Tibial nerve (tissue), 4 donors: ENCODE measurements around the gene ZBTB17. TPM values are rescaled to one million over a fixed set of nuclear protein-coding genes. Genes with fewer than 3 reads are reported as not detected.
"Not testable (repeated sequence)": the region's sequence is repeated elsewhere in the genome, so short reads cannot be mapped to it uniquely, and the experiment has no call there.

Experiments used
- DNase-seq, 2 donors: peaks; one replicate each; pipeline ENCODE4 v3.0.0-alpha.2; 2019; ENCODE audit warnings: low spot score in 2 of 2
- H3K27ac ChIP-seq, 4 donors: fragments of 200-600 bp; sonication (generic) in 3 of 4; one replicate each; pipeline ENCODE4 v1.5.1; 2017 to 2019; ENCODE audit warnings: mild to moderate bottlenecking in 1 of 4
- H3K27me3 ChIP-seq, 2 donors: fragments of 200-600 bp; sonication (generic) in 1 of 2; one replicate each; pipeline versions ENCODE4 v1.5.1 to v1.6.0; 2017 to 2019
- H3K36me3 ChIP-seq, 3 donors: fragments of 200-600 bp; sonication (generic); one replicate each; pipeline ENCODE4 v1.5.1; 2018 to 2019
- H3K4me1 ChIP-seq, 4 donors: fragments of 200-600 bp; sonication (generic) in 3 of 4; one replicate each; pipeline ENCODE4 v1.5.1; 2017 to 2019
- H3K4me3 ChIP-seq, 4 donors: fragments of 200-600 bp; sonication (generic) in 3 of 4; one replicate each; pipeline ENCODE4 v1.5.1; 2017 to 2019; ENCODE audit warnings: mild to moderate bottlenecking in 1 of 4, moderate library complexity in 1 of 4
- H3K9me3 ChIP-seq, 4 donors: fragments of 200-600 bp; sonication (generic) in 3 of 4; one replicate each; pipeline ENCODE4 v1.5.1; 2017 to 2019
- CTCF ChIP-seq, 5 experiments: fragments of 200-600 bp in 3 of 5; fragments of 450-650 bp in 2 of 5; sonication (generic) in 3 of 5; IDR thresholded peaks; one replicate each; pipeline ENCODE4 v1.5.1; 2016 to 2019; ENCODE audit warnings: antibody characterized with exemption in 5 of 5, mild to moderate bottlenecking in 3 of 5, moderate library complexity in 2 of 5
- EP300 ChIP-seq, 2 donors: sonication (generic); formaldehyde crosslinking; IDR thresholded peaks; one replicate each; pipeline ENCODE4 v1.6.1; 2017; ENCODE audit warnings: antibody characterized with exemption in 2 of 2, mild to moderate bottlenecking in 1 of 2
- POLR2A ChIP-seq, 2 donors: fragments of 450-650 bp; IDR thresholded peaks; one replicate each; pipeline ENCODE4 v1.6.1; 2017; ENCODE audit warnings: antibody characterized with exemption in 2 of 2, mild to moderate bottlenecking in 2 of 2, moderate library complexity in 2 of 2
- WGBS, 2 donors: methylation state at CpG; one replicate each; pipeline ENCODE4 v1.1.5; 2018; 5-methylcytosine and 5-hydroxymethylcytosine counted together
- total RNA-seq, 4 donors: library from RNA; depleted of rRNA; stranded (reverse); fragments of >200 nt; gene quantifications; one replicate each; pipeline ENCODE4 v1.1.0, GENCODE V29; 2016

Gene ZBTB17
- total RNA-seq = 10 to 100 TPM; 34.5 to 85.2 (median 52.4) TPM

- peak within 1 kb of the TSS; percentile 63 to 86 (median 85) for H3K27ac ChIP-seq
- H3K4me1 ChIP-seq = peaks cover 0 to 31% (median 9%) of the 10 kb centered on the region in 4 donors
- DNase-seq = peak; percentile 84 to 91
- WGBS, 2 donors = 14 to 22% methylated on average over 17 to 28 of the region's 47 CpGs
- H3K4me3 ChIP-seq = peak within 1 kb of the TSS; percentile 66 to 87 (median 82)
- H3K27me3 ChIP-seq = no peaks in the 10 kb centered on the region
- H3K9me3 ChIP-seq = no peaks in the 10 kb centered on the region
- TF ChIP-seq POLR2A (IDR thresholded peaks at IDR 0.05) (peak; percentile 45 to 80), CTCF (IDR thresholded peaks at IDR 0.05) (peak in 1 of 5 experiments; percentile 51), EP300 (IDR thresholded peaks at IDR 0.05) (peak; percentile 71 to 93)
- peaks cover 0 to 23% (median 0%) of the 10 kb centered on the region in 3 donors for H3K36me3 ChIP-seq
These were observed at the start of gene ZBTB17 for GRCh38 chr1:15975805-15976680. Gene ZBTB17, minus strand, starts transcription at chr1:15976101. Its CDS starts 27,606 bp downstream, at chr1:15948495.

- peaks cover 0 to 32% (median 19%) of the 10 kb centered on the region in 4 donors for H3K4me1 ChIP-seq
- 57 to 67% methylated on average over 5 to 6 of the region's 7 CpGs for WGBS, 2 donors
- TF ChIP-seq POLR2A (IDR thresholded peaks at IDR 0.05) (no peak), CTCF (IDR thresholded peaks at IDR 0.05) (no peak)
These were observed 47.3 kb upstream of the ZBTB17 start for GRCh38 chr1:16023050-16023653.

DNA sequence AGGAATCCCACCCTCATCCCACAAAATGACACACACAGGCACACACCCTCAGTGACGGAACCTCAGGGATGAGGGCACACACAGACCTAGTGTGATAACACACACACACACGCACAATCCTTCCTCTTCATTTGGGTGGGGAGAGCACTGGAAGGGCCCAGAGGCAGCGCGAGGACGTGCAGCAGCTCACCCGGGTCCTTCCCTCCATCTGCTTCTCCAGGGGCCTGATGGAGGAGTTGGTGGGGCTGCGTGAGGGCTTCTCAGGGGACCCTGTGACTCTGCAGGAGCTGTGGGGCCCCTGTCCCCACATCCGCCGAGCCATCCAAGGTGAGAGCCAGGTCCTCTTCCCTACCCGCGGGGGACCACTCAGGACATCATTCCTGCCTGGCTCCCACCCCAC lies 46.5 kb upstream of the ZBTB17 start:
- WGBS, 2 donors = 80 to 82% methylated on average over 5 to 11 of the region's 11 CpGs
- Histone ChIP-seq H3K36me3 (no peaks in the 10 kb centered on the region), H3K4me1 (peaks cover 0 to 38% (median 21%) of the 10 kb centered on the region in 4 donors), H3K4me3 (no peak overlapping the region), H3K27me3 (peaks cover 0 to 8% of the 10 kb centered on the region in 2 donors), H3K9me3 (no peaks in the 10 kb centered on the region), H3K27ac (no peak overlapping the region)
- DNase-seq = no peak
- TF ChIP-seq EP300 (IDR thresholded peaks at IDR 0.05) (no peak), POLR2A (IDR thresholded peaks at IDR 0.05) (no peak), CTCF (IDR thresholded peaks at IDR 0.05) (no peak)

More at GRCh38 chr1:16023050-16023653, 47.3 kb upstream of the ZBTB17 start:
- Histone ChIP-seq H3K36me3 (no peaks in the 10 kb centered on the region), H3K27me3 (peaks cover 0 to 13% of the 10 kb centered on the region in 2 donors), H3K4me3 (no peak overlapping the region), H3K9me3 (no peaks in the 10 kb centered on the region), H3K27ac (no peak overlapping the region)
- no peak for DNase-seq

DNA sequence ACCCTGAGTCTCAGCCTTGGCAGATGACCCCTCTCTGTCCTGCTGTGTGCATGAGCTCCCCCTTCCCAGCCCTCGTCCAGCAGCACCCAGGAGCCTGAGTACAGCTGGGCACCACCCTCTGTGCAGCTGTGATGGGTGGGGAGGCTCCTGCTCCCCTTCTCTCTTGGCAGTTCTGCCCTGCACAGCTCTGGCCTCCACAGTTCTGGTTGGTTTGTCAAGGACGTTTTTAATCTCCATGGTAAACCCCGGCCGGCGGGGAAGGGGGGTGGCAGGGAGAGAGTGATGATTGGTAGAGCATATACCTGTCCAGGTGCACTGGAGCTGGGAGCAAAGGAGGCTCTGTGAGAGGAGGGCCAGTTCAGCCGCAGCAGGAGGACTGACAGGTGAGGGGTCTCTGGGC lies 45.8 kb upstream of the ZBTB17 start, which contains the start of gene CLCNKA:
Gene CLCNKA (plus strand): TSS at position 356 of the 400 bp plus-strand sequence. CDS start 584 bp downstream, outside the sequence.
- Histone ChIP-seq H3K27me3 (peaks cover 0 to under 1% of the 10 kb centered on the region in 2 donors), H3K27ac (no peak within 1 kb of the TSS), H3K36me3 (no peaks in the 10 kb centered on the region), H3K4me1 (peaks cover 0 to 38% (median 17%) of the 10 kb centered on the region in 4 donors), H3K9me3 (no peaks in the 10 kb centered on the region), H3K4me3 (no peak within 1 kb of the TSS)
- 55 to 60% methylated on average over 6 of the region's 6 CpGs for whole genome bisulfite sequencing, 2 donors
- no peak for DNase-seq
- TF ChIP-seq EP300 (IDR thresholded peaks at IDR 0.05) = no peak
- TF ChIP-seq CTCF (IDR thresholded peaks at IDR 0.05) = no peak
- no peak for TF ChIP-seq POLR2A (IDR thresholded peaks at IDR 0.05)

GRCh38 chr1:16020878-16021277 lies 45.0 kb upstream of the ZBTB17 start:
- H3K4me1 ChIP-seq = peaks cover 0 to 43% (median 16%) of the 10 kb centered on the region in 4 donors
- not testable (repeated sequence) for H3K36me3 ChIP-seq, H3K9me3 ChIP-seq, DNase-seq, H3K4me3 ChIP-seq, H3K27me3 ChIP-seq, H3K27ac ChIP-seq
- WGBS, 2 donors = 79% methylated on average over 3 of the region's 9 CpGs; no CpG with 5 or more reads in 1 of the 2 donors
